ENCODE measurements around the gene CRNKL1. TPM values are rescaled to one million over a fixed set of nuclear protein-coding genes. Genes with fewer than 3 reads are reported as not detected.

CRNKL1 gene
- total RNA-seq: 10 to 100 TPM; 26.7 to 28.8 TPM

GRCh38 chr20:20052074-20052970, at the start of gene CRNKL1, which contains the start of gene CFAP61:
TSS of gene CRNKL1 (minus strand) at chr20:20052466. CDS start at chr20:20052342, 124 bp downstream.
TSS of gene CFAP61 (plus strand) at chr20:20052532. CDS start at chr20:20056654, 4,122 bp downstream.
- H3K27me3 Mint-ChIP-seq: no peaks in the 10 kb centered on the region
- H3K4me1 Mint-ChIP-seq: peaks cover 8% of the 10 kb centered on the region
- no peaks in the 10 kb centered on the region for H3K9me3 Mint-ChIP-seq
- peak within 1 kb of the TSS; percentile 97 for H3K27ac Mint-ChIP-seq
- DNase-seq: peak; percentile 96
- H3K36me3 Mint-ChIP-seq: peaks cover 25% of the 10 kb centered on the region
- peak within 1 kb of the TSS; percentile 99 for H3K4me3 Mint-ChIP-seq

GRCh38 chr20:20100881-20101280, 48.6 kb upstream of the CRNKL1 start:
- Mint-ChIP-seq H3K4me3 (no peak overlapping the region), H3K9me3 (no peaks in the 10 kb centered on the region), H3K27me3 (peaks cover 15% of the 10 kb centered on the region), H3K4me1 (no peaks in the 10 kb centered on the region), H3K27ac (no peak overlapping the region), H3K36me3 (no peaks in the 10 kb centered on the region)
- DNase-seq: no peak

GRCh38 chr20:20096421-20096820, 44.2 kb upstream of the CRNKL1 start:
- no peaks in the 10 kb centered on the region for H3K9me3 Mint-ChIP-seq

GRCh38 chr20:20095114-20095872, 43.0 kb upstream of the CRNKL1 start:
- peaks cover 5% of the 10 kb centered on the region for H3K27me3 Mint-ChIP-seq
- no peak for DNase-seq
- no peaks in the 10 kb centered on the region for H3K36me3 Mint-ChIP-seq
- H3K9me3 Mint-ChIP-seq: no peaks in the 10 kb centered on the region
- no peak overlapping the region for H3K27ac Mint-ChIP-seq
- no peak overlapping the region for H3K4me3 Mint-ChIP-seq
- no peaks in the 10 kb centered on the region for H3K4me1 Mint-ChIP-seq

More at GRCh38 chr20:20096421-20096820, 44.2 kb upstream of the CRNKL1 start:
- no peak for DNase-seq
- no peaks in the 10 kb centered on the region for H3K4me1 Mint-ChIP-seq
- no peak overlapping the region for H3K27ac Mint-ChIP-seq
- H3K36me3 Mint-ChIP-seq: no peaks in the 10 kb centered on the region
- H3K27me3 Mint-ChIP-seq: peaks cover 5% of the 10 kb centered on the region
- no peak overlapping the region for H3K4me3 Mint-ChIP-seq

GRCh38 chr20:20094410-20094809, 42.1 kb upstream of the CRNKL1 start:
- Mint-ChIP-seq H3K9me3 (no peaks in the 10 kb centered on the region), H3K4me3 (no peak overlapping the region), H3K4me1 (no peaks in the 10 kb centered on the region), H3K27ac (no peak overlapping the region), H3K27me3 (peaks cover 5% of the 10 kb centered on the region), H3K36me3 (no peaks in the 10 kb centered on the region)
- DNase-seq: no peak

- no peak for DNase-seq
- Mint-ChIP-seq H3K9me3 (no peaks in the 10 kb centered on the region), H3K4me1 (no peaks in the 10 kb centered on the region), H3K27me3 (peaks cover 5% of the 10 kb centered on the region), H3K36me3 (no peaks in the 10 kb centered on the region), H3K4me3 (no peak overlapping the region), H3K27ac (no peak overlapping the region)
Measured at GRCh38 chr20:20092827-20093226, 40.6 kb upstream of the CRNKL1 start.

GRCh38 chr20:20089939-20090338, 37.7 kb upstream of the CRNKL1 start:
- Mint-ChIP-seq H3K4me3 (no peak overlapping the region), H3K36me3 (no peaks in the 10 kb centered on the region), H3K27me3 (peaks cover 3% of the 10 kb centered on the region), H3K9me3 (no peaks in the 10 kb centered on the region), H3K4me1 (no peaks in the 10 kb centered on the region), H3K27ac (no peak overlapping the region)
- DNase-seq: no peak

- Mint-ChIP-seq H3K27me3 (peaks cover 10% of the 10 kb centered on the region), H3K36me3 (no peaks in the 10 kb centered on the region), H3K27ac (no peak overlapping the region), H3K4me1 (peaks cover under 1% of the 10 kb centered on the region), H3K9me3 (no peaks in the 10 kb centered on the region), H3K4me3 (no peak overlapping the region)
- DNase-seq: no peak
Measured at GRCh38 chr20:20089018-20089417, 36.8 kb upstream of the CRNKL1 start.

- DNase-seq: no peak
- Mint-ChIP-seq H3K4me3 (no peak overlapping the region), H3K9me3 (no peaks in the 10 kb centered on the region), H3K36me3 (no peaks in the 10 kb centered on the region), H3K27me3 (peaks cover 12% of the 10 kb centered on the region), H3K4me1 (peaks cover 2% of the 10 kb centered on the region), H3K27ac (no peak overlapping the region)
Measured at GRCh38 chr20:20085812-20086211, 33.5 kb upstream of the CRNKL1 start.

GRCh38 chr20:20085071-20085470, 32.8 kb upstream of the CRNKL1 start:
- peaks cover 2% of the 10 kb centered on the region for H3K4me1 Mint-ChIP-seq

GRCh38 chr20:20084296-20084752, 32.1 kb upstream of the CRNKL1 start:
- Mint-ChIP-seq H3K4me1 (peaks cover 2% of the 10 kb centered on the region), H3K27ac (no peak overlapping the region), H3K36me3 (no peaks in the 10 kb centered on the region), H3K9me3 (no peaks in the 10 kb centered on the region), H3K27me3 (peaks cover 12% of the 10 kb centered on the region), H3K4me3 (no peak overlapping the region)
- no peak for DNase-seq

More at GRCh38 chr20:20085071-20085470, 32.8 kb upstream of the CRNKL1 start:
- Mint-ChIP-seq H3K27ac (no peak overlapping the region), H3K27me3 (peaks cover 12% of the 10 kb centered on the region), H3K4me3 (no peak overlapping the region), H3K36me3 (no peaks in the 10 kb centered on the region), H3K9me3 (no peaks in the 10 kb centered on the region)
- DNase-seq: no peak

- no peak for DNase-seq
- Mint-ChIP-seq H3K9me3 (no peaks in the 10 kb centered on the region), H3K4me1 (peaks cover 2% of the 10 kb centered on the region), H3K27ac (no peak overlapping the region), H3K4me3 (no peak overlapping the region), H3K27me3 (peaks cover 12% of the 10 kb centered on the region), H3K36me3 (no peaks in the 10 kb centered on the region)
Measured at GRCh38 chr20:20083807-20084206, 31.5 kb upstream of the CRNKL1 start.

GRCh38 chr20:20079102-20079784, 27.0 kb upstream of the CRNKL1 start:
- Mint-ChIP-seq H3K4me3 (no peak overlapping the region), H3K36me3 (no peaks in the 10 kb centered on the region)
- DNase-seq: no peak

GRCh38 chr20:20078041-20078440, 25.8 kb upstream of the CRNKL1 start:
- no peak overlapping the region for H3K4me3 Mint-ChIP-seq
- peaks cover 3% of the 10 kb centered on the region for H3K27me3 Mint-ChIP-seq
- no peaks in the 10 kb centered on the region for H3K4me1 Mint-ChIP-seq
- no peaks in the 10 kb centered on the region for H3K36me3 Mint-ChIP-seq
- no peaks in the 10 kb centered on the region for H3K9me3 Mint-ChIP-seq
- no peak overlapping the region for H3K27ac Mint-ChIP-seq
- DNase-seq: no peak

More at GRCh38 chr20:20079102-20079784, 27.0 kb upstream of the CRNKL1 start:
- no peak overlapping the region for H3K27ac Mint-ChIP-seq
- peaks cover 4% of the 10 kb centered on the region for H3K27me3 Mint-ChIP-seq
- peaks cover 2% of the 10 kb centered on the region for H3K4me1 Mint-ChIP-seq
- no peaks in the 10 kb centered on the region for H3K9me3 Mint-ChIP-seq
